Common myeloid progenitor, CD34-positive (primary cell): Measurements from ENCODE around the gene WASF2.
A peak's percentile ranks its signal among the peaks of the same experiment; 100 is the strongest.
"Not testable (repeated sequence)": the region's sequence is repeated elsewhere in the genome, so short reads cannot be mapped to it uniquely, and the experiment has no call there.

Experiments
- CTCF ChIA-PET: fragments of 350-600 bp; sonication (Branson Sonifier 250); formaldehyde crosslinking; loops from one replicate; lab custom pipeline; 2021; ENCODE audit warnings: antibody characterized with exemption; lab: Charles Lee
- POLR2A ChIA-PET: fragments of 350-600 bp; sonication (Branson Sonifier 250); formaldehyde crosslinking; loops from one replicate; lab custom pipeline; 2021; ENCODE audit warnings: antibody characterized with exemption; lab: Charles Lee
- DNase-seq, 3 donors: peaks; one replicate each; pipeline versions ENCODE4 v3.0.0 to v3.0.0-alpha.2; 2013
- H3K27ac ChIP-seq, 2 experiments: 1 replicate in 1 of 2; 2 replicates in 1 of 2; pipeline ENCODE4 v1.7.0; 2013; ENCODE audit warnings: inconsistent platforms in 2 of 2, low read length in 2 of 2, mild to moderate bottlenecking in 2 of 2, low read depth in 1 of 2, moderate library complexity in 1 of 2; ENCODE audit not compliant: severe bottlenecking in 2 of 2, insufficient read depth in 1 of 2, poor library complexity in 1 of 2
- H3K27me3 ChIP-seq, 5 experiments: replicated peaks in 2 of 5; 1 replicate in 3 of 5; 2 replicates in 2 of 5; pipeline versions ENCODE4 v1.6.1 to v1.7.0; 2013; ENCODE audit warnings: low read length in 4 of 5, mild to moderate bottlenecking in 2 of 5, moderate library complexity in 2 of 5, inconsistent platforms in 1 of 5; ENCODE audit not compliant: insufficient read depth in 5 of 5, control insufficient read depth in 4 of 5
- H3K36me3 ChIP-seq, 4 experiments: 1 replicate in 2 of 4; 2 replicates in 2 of 4; pipeline versions ENCODE4 v1.6.1 to v1.7.0; 2013; ENCODE audit warnings: low read length in 3 of 4, control low read depth in 1 of 4, mild to moderate bottlenecking in 1 of 4; ENCODE audit not compliant: control insufficient read depth in 4 of 4, insufficient read depth in 4 of 4
- H3K4me1 ChIP-seq, 4 experiments: 1 replicate in 3 of 4; 2 replicates in 1 of 4; pipeline versions ENCODE4 v1.6.1 to v1.7.1; 2013; ENCODE audit warnings: low read length in 3 of 4, mild to moderate bottlenecking in 3 of 4, control low read depth in 1 of 4, inconsistent platforms in 1 of 4, moderate library complexity in 1 of 4; ENCODE audit not compliant: control insufficient read depth in 4 of 4, insufficient read depth in 4 of 4; ENCODE audit errors: control extremely low read depth in 1 of 4
- H3K4me3 ChIP-seq, 7 experiments: 1 replicate in 4 of 7; 2 replicates in 3 of 7; pipeline versions ENCODE4 v1.5.1 to v1.7.0; 2013; ENCODE audit warnings: mild to moderate bottlenecking in 7 of 7, low read length in 6 of 7, moderate library complexity in 6 of 7, inconsistent platforms in 2 of 7, low read depth in 2 of 7, control low read depth in 1 of 7; ENCODE audit not compliant: insufficient read depth in 4 of 7, control insufficient read depth in 1 of 7; ENCODE audit errors: extremely low read depth in 1 of 7
- H3K9me3 ChIP-seq, 5 experiments: 1 replicate in 4 of 5; 2 replicates in 1 of 5; pipeline versions ENCODE4 v1.6.1 to v1.7.1; 2013; ENCODE audit warnings: low read length in 4 of 5, mild to moderate bottlenecking in 2 of 5, inconsistent platforms in 1 of 5, low read depth in 1 of 5, moderate library complexity in 1 of 5; ENCODE audit not compliant: control insufficient read depth in 4 of 5, insufficient read depth in 2 of 5; ENCODE audit errors: control extremely low read depth in 1 of 5
- WGBS: methylation state at CpG from one replicate; pipeline ENCODE4 v1.1.5; 2013; ENCODE audit not compliant: insufficient coverage; 5-methylcytosine and 5-hydroxymethylcytosine counted together

The WASF2 gene

GRCh38 chr1:27409669-27410068, 80.3 kb downstream of the WASF2 start:
- POLR2A ChIA-PET = no interaction called here
- Histone ChIP-seq H3K9me3 (no peaks in the 10 kb centered on the region), H3K27ac (no peak overlapping the region), H3K27me3 (no peaks in the 10 kb centered on the region), H3K4me1 (peaks cover under 1 to 24% (median 20%) of the 10 kb centered on the region in 4 experiments), H3K4me3 (no peak overlapping the region), H3K36me3 (peaks cover 43 to 83% (median 73%) of the 10 kb centered on the region in 4 experiments)
- CTCF ChIA-PET = interaction anchor here (7.6 to 13.5 kb wide), 2 partner anchors 17 to 197 kb away, joined by 55 to 119 read pairs; partner anchors contain the start of gene AHDC1
- WGBS = 98% methylated on average over 6 of the region's 11 CpGs
- no peak for DNase-seq

GRCh38 chr1:27408151-27408550, 81.8 kb downstream of the WASF2 start:
- CTCF ChIA-PET = interaction anchor here (1.1 kb wide), 1 partner anchor 199 kb away, joined by 3 read pairs; no protein-coding TSS in a partner anchor
- Histone ChIP-seq H3K4me1 (peaks cover 7 to 40% (median 36%) of the 10 kb centered on the region in 4 experiments), H3K9me3 (no peaks in the 10 kb centered on the region), H3K4me3 (no peak overlapping the region), H3K27me3 (no peaks in the 10 kb centered on the region), H3K36me3 (peaks cover 38 to 68% (median 58%) of the 10 kb centered on the region in 4 experiments), H3K27ac (peak overlapping the region in 1 of 2 experiments; percentile 56)
- DNase-seq = no peak
- POLR2A ChIA-PET = interaction anchor here (0.7 kb wide), 1 partner anchor 89 kb away, joined by 4 read pairs; no protein-coding TSS in a partner anchor
- 98% methylated on average over 9 of the region's 9 CpGs for WGBS

GRCh38 chr1:27406791-27407190, 83.2 kb downstream of the WASF2 start:
- CTCF ChIA-PET = interaction anchor here (0.6 to 3.0 kb wide), 4 partner anchors 9 to 150 kb away, joined by 3 to 22 read pairs (median 4); no protein-coding TSS in a partner anchor

GRCh38 chr1:27406362-27406680, 83.6 kb downstream of the WASF2 start:
- DNase-seq = no peak
- ChIA-PET POLR2A (no interaction called here), CTCF (interaction anchor here (0.9 to 3.0 kb wide), 5 partner anchors 9 to 151 kb away, joined by 3 to 22 read pairs (median 3); no protein-coding TSS in a partner anchor)
- 98% methylated on average over 4 of the region's 4 CpGs for WGBS
- H3K36me3 ChIP-seq = peaks cover 24 to 55% (median 43%) of the 10 kb centered on the region in 4 experiments
- no peaks in the 10 kb centered on the region for H3K9me3 ChIP-seq
- H3K4me3 ChIP-seq = no peak overlapping the region
- H3K4me1 ChIP-seq = peaks cover 11 to 58% (median 54%) of the 10 kb centered on the region in 4 experiments
- H3K27ac ChIP-seq = peak overlapping the region in 1 of 2 experiments; percentile 56
- H3K27me3 ChIP-seq = no peaks in the 10 kb centered on the region

More at GRCh38 chr1:27406791-27407190, 83.2 kb downstream of the WASF2 start:
- Histone ChIP-seq H3K27ac (peak overlapping the region in 1 of 2 experiments; percentile 56), H3K4me1 (peaks cover 10 to 53% (median 49%) of the 10 kb centered on the region in 4 experiments), H3K36me3 (peaks cover 26 to 56% (median 46%) of the 10 kb centered on the region in 4 experiments)
- POLR2A ChIA-PET, H3K27me3 ChIP-seq, DNase-seq, H3K4me3 ChIP-seq, H3K9me3 ChIP-seq: not testable (repeated sequence)
- WGBS = 86% methylated on average over 2 of the region's 2 CpGs

- DNase-seq, H3K27me3 ChIP-seq, H3K4me3 ChIP-seq, H3K9me3 ChIP-seq, POLR2A ChIA-PET: not testable (repeated sequence)
- Histone ChIP-seq H3K4me1 (peaks cover 12 to 62% (median 56%) of the 10 kb centered on the region in 4 experiments), H3K36me3 (peaks cover 18 to 49% (median 38%) of the 10 kb centered on the region in 4 experiments), H3K27ac (peak overlapping the region in 1 of 2 experiments; percentile 70)
- CTCF ChIA-PET = interaction anchor here (0.5 to 3.0 kb wide), 6 partner anchors 10 to 151 kb away, joined by 3 to 22 read pairs (median 3); no protein-coding TSS in a partner anchor
- WGBS = 93% methylated on average over 5 of the region's 18 CpGs
Observed at GRCh38 chr1:27405598-27406361, 84.2 kb downstream of the WASF2 start.

GRCh38 chr1:27405074-27405473, 84.9 kb downstream of the WASF2 start:
- ChIA-PET CTCF (interaction anchor here (0.7 to 3.0 kb wide), 6 partner anchors 11 to 256 kb away, joined by 3 to 22 read pairs (median 3); no protein-coding TSS in a partner anchor), POLR2A (no interaction called here)
- H3K36me3 ChIP-seq = peaks cover 11 to 42% (median 31%) of the 10 kb centered on the region in 4 experiments
- H3K27ac ChIP-seq = peak overlapping the region in 1 of 2 experiments; percentile 70
- H3K4me1 ChIP-seq = peaks cover 12 to 62% (median 56%) of the 10 kb centered on the region in 4 experiments
- no peak for DNase-seq
- H3K4me3 ChIP-seq = no peak overlapping the region
- H3K9me3 ChIP-seq = no peaks in the 10 kb centered on the region
- 83% methylated on average over 11 of the region's 13 CpGs for WGBS
- H3K27me3 ChIP-seq = no peaks in the 10 kb centered on the region
